HG02763 (cell line): Measurements from ENCODE around the gene ANXA1.
"Not testable (repeated sequence)": the region's sequence is repeated elsewhere in the genome, so short reads cannot be mapped to it uniquely, and the experiment has no call there.

Source experiments
- ATAC-seq: cut with Tn5 transposase; IDR thresholded peaks from one replicate; pipeline ENCODE4 v1.9.1; 2021; ENCODE audit warnings: mild to moderate bottlenecking, moderate library complexity; ENCODE audit not compliant: unreplicated experiment

Gene ANXA1

DNA sequence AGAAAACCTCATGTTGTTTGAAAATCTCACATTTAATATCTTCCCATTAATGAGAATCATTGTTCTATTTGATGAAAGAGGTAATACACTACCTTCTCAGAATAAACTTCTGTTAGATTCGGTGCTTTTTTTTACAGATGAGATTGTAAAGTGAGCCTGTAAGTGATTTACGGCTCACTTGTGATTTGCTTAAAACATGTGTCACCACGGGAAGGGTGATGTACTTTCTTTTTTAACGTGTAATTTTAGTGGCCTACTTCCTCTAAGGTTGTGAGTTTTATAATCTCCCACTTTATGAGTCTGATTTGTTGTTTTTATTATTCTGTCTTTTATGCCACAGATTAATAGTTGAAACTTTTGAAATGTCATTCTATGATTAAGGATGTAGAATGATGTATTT is 15.9 kb downstream of the ANXA1 start:
- ATAC-seq, result no peak

GRCh38 chr9:73168298-73168934 is 16.8 kb downstream of the ANXA1 start:
- ATAC-seq, result no peak

- ATAC-seq, result no peak
These were observed 18.7 kb downstream of the ANXA1 start for GRCh38 chr9:73170185-73170957.

DNA sequence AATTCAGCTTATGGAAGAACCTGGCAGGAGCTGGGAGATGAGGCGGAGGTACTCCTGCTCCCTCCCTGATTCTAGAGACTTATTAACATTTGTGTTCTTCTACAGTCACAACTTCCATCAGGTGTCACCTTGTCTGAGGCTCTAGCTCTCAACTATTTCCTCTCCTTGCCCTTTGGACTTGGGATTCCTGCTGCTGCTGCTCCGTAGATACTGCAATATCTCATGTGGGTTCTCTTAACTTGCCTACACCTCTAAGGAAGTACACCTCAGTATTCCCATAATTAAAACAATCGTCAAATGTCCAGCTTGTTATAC is 21.2 kb downstream of the ANXA1 start:
- ATAC-seq, result no peak

- no peak for ATAC-seq
These were observed 22.1 kb downstream of the ANXA1 start for GRCh38 chr9:73173557-73174329.

DNA sequence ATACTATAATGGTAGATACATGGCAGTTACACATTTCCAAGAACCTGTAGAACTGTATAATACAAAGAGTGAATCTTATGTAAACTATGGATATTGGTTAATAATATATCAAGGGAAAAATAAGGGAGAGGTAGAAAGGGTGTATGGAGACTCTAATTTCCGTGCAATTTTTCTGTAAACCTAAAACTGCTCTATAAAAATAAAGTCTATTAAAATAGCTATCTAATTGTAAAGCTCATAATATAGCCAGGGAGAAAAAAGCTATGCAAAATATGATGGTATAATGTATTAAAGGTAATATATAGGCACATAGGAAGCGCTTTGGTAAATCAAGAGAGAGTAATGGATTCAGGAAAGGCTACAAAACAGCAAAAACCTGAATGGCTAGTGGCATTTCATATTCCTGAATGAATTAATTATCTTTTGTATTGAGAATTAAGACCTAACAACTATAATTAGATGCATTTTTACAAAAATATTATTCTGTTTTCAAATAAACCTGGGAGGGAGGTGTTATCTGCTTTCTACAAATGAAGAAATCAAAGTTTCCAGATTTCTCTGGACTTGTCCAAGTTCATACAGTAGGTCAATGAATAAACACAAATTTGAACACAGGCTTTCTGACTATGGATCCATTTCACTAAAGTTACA is 22.8 kb downstream of the ANXA1 start:
- ATAC-seq, result no peak

GRCh38 chr9:73176450-73176875 is 24.8 kb downstream of the ANXA1 start:
- no peak for ATAC-seq

GRCh38 chr9:73178044-73178443 is 26.4 kb downstream of the ANXA1 start:
- ATAC-seq, result no peak

DNA sequence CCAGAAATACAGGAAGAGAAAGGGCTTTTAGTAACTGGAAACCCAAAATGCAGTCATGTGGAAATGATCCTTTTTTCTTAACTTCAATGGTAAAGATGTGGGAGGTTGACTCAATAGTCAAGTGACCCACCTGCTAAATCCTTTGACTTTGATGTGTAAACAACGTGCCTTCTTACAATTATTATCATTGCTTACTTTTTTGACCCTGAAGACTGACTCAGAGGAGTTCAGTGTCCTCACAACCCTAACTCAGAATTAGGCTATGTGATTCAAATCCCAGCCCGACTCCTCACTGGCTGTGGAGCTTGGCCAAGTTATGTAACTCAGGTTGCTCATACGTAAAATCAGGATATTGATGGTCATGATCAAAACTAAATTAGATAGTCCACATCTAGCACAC is 27.9 kb downstream of the ANXA1 start:
- no peak for ATAC-seq

- no peak for ATAC-seq
These were observed 28.7 kb downstream of the ANXA1 start for GRCh38 chr9:73180403-73180802.

- no peak for ATAC-seq
These were observed 31.3 kb downstream of the ANXA1 start for GRCh38 chr9:73182928-73183327.

DNA sequence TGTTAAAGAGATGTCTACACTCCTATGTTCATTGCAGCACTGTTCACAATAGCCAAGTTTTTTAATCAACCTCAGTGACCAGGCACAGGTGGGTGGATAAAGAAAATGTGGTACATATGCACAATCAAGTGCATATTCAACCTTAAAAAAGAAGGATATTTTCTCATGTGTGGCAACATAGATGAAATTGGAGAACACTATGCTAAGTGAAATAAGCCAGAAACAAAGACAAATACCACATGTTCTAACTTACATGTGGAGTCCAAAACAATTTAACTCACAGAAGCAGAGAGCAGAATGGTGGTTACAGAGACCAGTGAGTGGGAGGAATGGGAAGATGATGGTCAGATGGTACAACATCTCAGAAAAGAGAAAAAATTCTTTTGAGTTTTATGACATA is 31.8 kb downstream of the ANXA1 start:
- ATAC-seq, result no peak

- ATAC-seq, result no peak
These were observed 32.5 kb downstream of the ANXA1 start for GRCh38 chr9:73183917-73184861.

GRCh38 chr9:73191109-73191508 is 39.4 kb downstream of the ANXA1 start:
- ATAC-seq, result not testable (repeated sequence)

- no peak for ATAC-seq
These were observed 42.6 kb downstream of the ANXA1 start for GRCh38 chr9:73194284-73194683.

DNA sequence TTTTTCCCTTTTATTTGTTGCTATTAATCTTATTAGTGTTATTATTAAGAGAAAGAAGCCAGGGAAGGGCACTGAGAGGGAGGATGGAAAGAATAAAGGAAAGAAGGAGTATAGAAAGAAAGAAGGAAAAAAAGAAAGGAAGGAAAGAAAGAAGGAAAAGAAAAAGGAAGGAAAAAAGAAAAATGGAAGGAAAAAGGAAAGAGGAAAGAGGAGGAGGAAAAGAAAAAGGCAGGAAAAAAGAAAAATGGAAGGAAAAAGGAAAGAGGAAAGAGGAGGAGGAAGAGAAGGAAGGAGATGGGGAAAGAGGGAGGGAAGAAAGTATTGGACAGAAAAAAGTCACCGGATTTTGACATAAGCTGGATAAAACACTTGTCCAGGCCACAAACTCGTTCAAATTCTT is 47.8 kb downstream of the ANXA1 start:
- no peak for ATAC-seq

- no peak for ATAC-seq
These were observed 48.2 kb downstream of the ANXA1 start for GRCh38 chr9:73199886-73200285.

GRCh38 chr9:73200694-73201452 is 49.2 kb downstream of the ANXA1 start:
- ATAC-seq, result no peak

- ATAC-seq, result no peak
These were observed 51.3 kb downstream of the ANXA1 start for GRCh38 chr9:73202980-73203379.

DNA sequence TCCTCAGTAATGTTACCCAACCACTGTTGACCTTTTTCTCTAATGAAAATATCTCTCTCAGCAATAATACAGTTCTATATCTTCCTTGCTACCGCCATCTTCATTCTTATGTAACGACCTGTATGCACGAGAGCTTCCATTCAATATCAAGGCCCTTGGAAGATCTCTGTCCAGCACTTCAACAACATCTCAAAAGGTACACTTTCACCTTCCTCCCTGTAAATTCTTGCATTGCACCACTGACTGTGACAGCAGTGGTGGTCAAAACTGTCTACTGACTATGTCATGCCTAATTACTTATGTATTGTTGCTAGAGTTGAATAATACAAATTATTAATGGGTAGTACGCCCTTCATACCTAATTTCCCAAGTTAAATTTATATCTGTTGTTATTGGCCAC is 53.3 kb downstream of the ANXA1 start:
- no peak for ATAC-seq
